GM18907 (cell line): ENCODE measurements around the gene SUPT4H1.
"Not testable (repeated sequence)": the region's sequence is repeated elsewhere in the genome, so short reads cannot be mapped to it uniquely, and the experiment has no call there.

Experiments
- ATAC-seq: cut with Tn5 transposase; IDR thresholded peaks from one replicate; pipeline ENCODE4 v1.9.1; 2021; ENCODE audit warnings: mild to moderate bottlenecking, moderate library complexity; ENCODE audit not compliant: unreplicated experiment

Gene SUPT4H1

GRCh38 chr17:58341861-58342475 is 10.0 kb downstream of the SUPT4H1 start:
- no peak for ATAC-seq

- ATAC-seq = not testable (repeated sequence)
These were observed 10.7 kb downstream of the SUPT4H1 start for GRCh38 chr17:58341136-58341860.

- ATAC-seq = no peak
These were observed 11.6 kb downstream of the SUPT4H1 start for GRCh38 chr17:58340405-58340876.

- ATAC-seq = no peak
These were observed 12.1 kb downstream of the SUPT4H1 start for GRCh38 chr17:58339755-58340404.

GRCh38 chr17:58338841-58339754 is 12.9 kb downstream of the SUPT4H1 start:
- ATAC-seq = peak; percentile 26

GRCh38 chr17:58338454-58338840 is 13.6 kb downstream of the SUPT4H1 start:
- no peak for ATAC-seq

- ATAC-seq = peak; percentile 51
These were observed 14.2 kb downstream of the SUPT4H1 start for GRCh38 chr17:58337600-58338453.

GRCh38 chr17:58337210-58337599 is 14.8 kb downstream of the SUPT4H1 start:
- no peak for ATAC-seq

GRCh38 chr17:58336456-58337209 is 15.4 kb downstream of the SUPT4H1 start:
- ATAC-seq = no peak

- peak; percentile 15 for ATAC-seq
These were observed 16.1 kb downstream of the SUPT4H1 start for GRCh38 chr17:58335779-58336455.

GRCh38 chr17:58335061-58335731 is 16.8 kb downstream of the SUPT4H1 start:
- no peak for ATAC-seq

GRCh38 chr17:58334661-58335060 is 17.3 kb downstream of the SUPT4H1 start:
- ATAC-seq = no peak

- ATAC-seq = no peak
These were observed 17.7 kb downstream of the SUPT4H1 start for GRCh38 chr17:58334256-58334655.

GRCh38 chr17:58333736-58334207 is 18.2 kb downstream of the SUPT4H1 start:
- no peak for ATAC-seq

- no peak for ATAC-seq
These were observed 18.9 kb downstream of the SUPT4H1 start for GRCh38 chr17:58332778-58333735.

GRCh38 chr17:58331815-58332777 is 19.9 kb downstream of the SUPT4H1 start:
- no peak for ATAC-seq
